Endothelial cell of umbilical vein (primary cell): ENCODE results near the gene PCDHGB2. TPM values are rescaled to one million over a fixed set of nuclear protein-coding genes. Genes with fewer than 3 reads are reported as not detected.
"Not testable (repeated sequence)": the region's sequence is repeated elsewhere in the genome, so short reads cannot be mapped to it uniquely, and the experiment has no call there.

Experiments used
- BruUV-seq: library from RNA; stranded (reverse); fragments of 400-500 nt; replicated peaks from 2 replicates; lab custom pipeline; 2021; lab: Mats Ljungman, UMichigan
- CTCF ChIA-PET: fragments of 300-600, 350-600 bp; sonication (Branson Sonifier 250); formaldehyde crosslinking; loops from one replicate; lab custom pipeline; 2021; ENCODE audit warnings: antibody characterized with exemption, inconsistent platforms; lab: Charles Lee
- POLR2A ChIA-PET: fragments of 300-600, 350-600 bp; sonication (Branson Sonifier 250); formaldehyde crosslinking; loops from one replicate; lab custom pipeline; 2021; ENCODE audit warnings: antibody characterized with exemption, inconsistent platforms; lab: Charles Lee
- DNase-seq: peaks from one replicate; pipeline ENCODE4 v3.0.0-alpha.2; 2011; ENCODE audit warnings: low read depth, low spot score
- FAIRE-seq: peaks from 2 replicates; lab custom pipeline; 2011; peaks lifted over from hg19 to GRCh38; lab: Jason Lieb, UNC
- H2AFZ ChIP-seq: 2 replicates; pipeline ENCODE4 v1.6.0; 2012; ENCODE audit warnings: low read depth, low read length, control low read depth, inconsistent platforms
- H3K27ac ChIP-seq: 2 replicates; pipeline ENCODE4 v1.5.1; 2011; ENCODE audit warnings: low read depth, mild to moderate bottlenecking, control low read depth, low read length, moderate library complexity; ENCODE audit not compliant: insufficient read depth
- H3K27me3 ChIP-seq, 2 experiments: 2 replicates each; pipeline versions ENCODE4 v1.6.0 to v1.6.1; 2011; ENCODE audit warnings: low read length in 2 of 2, mixed read lengths in 1 of 2; ENCODE audit not compliant: control insufficient read depth in 2 of 2, insufficient read depth in 2 of 2
- H3K36me3 ChIP-seq, 2 experiments: 2 replicates in 1 of 2; 3 replicates in 1 of 2; pipeline ENCODE4 v1.5.1; 2011; ENCODE audit warnings: low read length in 2 of 2, mild to moderate bottlenecking in 1 of 2, moderate library complexity in 1 of 2; ENCODE audit not compliant: control insufficient read depth in 2 of 2, insufficient read depth in 2 of 2; ENCODE audit errors: extremely low read depth in 1 of 2
- H3K4me1 ChIP-seq: 3 replicates; pipeline ENCODE4 v1.5.1; 2011; ENCODE audit warnings: mild to moderate bottlenecking, low read length; ENCODE audit not compliant: control insufficient read depth, insufficient read depth; ENCODE audit errors: extremely low read depth
- H3K4me2 ChIP-seq: 2 replicates; pipeline ENCODE4 v1.6.1; 2011; ENCODE audit warnings: low read length, control low read depth, mixed read lengths; ENCODE audit not compliant: insufficient read depth
- H3K4me3 ChIP-seq, 3 experiments: fragments of 200-600 bp in 1 of 3; sonication (generic), shearing (Covaris generic) in 1 of 3; replicated peaks in 1 of 3; 2 replicates each; pipeline ENCODE4 v1.5.1; 2011 to 2016; ENCODE audit warnings: control low read depth in 3 of 3, low read length in 3 of 3, mild to moderate bottlenecking in 2 of 3, inconsistent platforms in 1 of 3, low read depth in 1 of 3, moderate library complexity in 1 of 3; ENCODE audit not compliant: insufficient read depth in 1 of 3
- H3K79me2 ChIP-seq: 2 replicates; pipeline ENCODE4 v1.6.0; 2012; ENCODE audit warnings: low read length, inconsistent platforms; ENCODE audit not compliant: control insufficient read depth, insufficient read depth
- H3K9ac ChIP-seq: replicated peaks from 2 replicates; pipeline ENCODE3; 2011; ENCODE audit warnings: low read length, control low read depth; ENCODE audit not compliant: insufficient read depth; ENCODE audit errors: extremely low read depth
- H3K9me1 ChIP-seq: replicated peaks from 3 replicates; pipeline ENCODE4 v1.6.0; 2011; ENCODE audit warnings: mild to moderate bottlenecking, low read length; ENCODE audit not compliant: control insufficient read depth, insufficient read depth; ENCODE audit errors: extremely low read depth
- H3K9me3 ChIP-seq: replicated peaks from 2 replicates; pipeline ENCODE4 v1.5.1; 2012; ENCODE audit warnings: low read length, inconsistent platforms; ENCODE audit not compliant: control insufficient read depth, insufficient read depth
- H4K20me1 ChIP-seq: replicated peaks from 2 replicates; pipeline ENCODE3; 2011; ENCODE audit warnings: mild to moderate bottlenecking, low read length; ENCODE audit not compliant: control insufficient read depth, insufficient read depth; ENCODE audit errors: extremely low read depth
- EZH2 ChIP-seq: IDR thresholded peaks from 2 replicates; pipeline ENCODE4 v1.6.1; 2012; ENCODE audit warnings: borderline replicate concordance, low read depth, mild to moderate bottlenecking, moderate library complexity, low read length, inconsistent platforms; ENCODE audit not compliant: severe bottlenecking
- FOS ChIP-seq: IDR thresholded peaks from 2 replicates; pipeline ENCODE4 v1.6.1; 2011; ENCODE audit warnings: mild to moderate bottlenecking, low read length, moderate library complexity, borderline replicate concordance; ENCODE audit not compliant: insufficient read depth
- GATA2 ChIP-seq: IDR thresholded peaks from 2 replicates; pipeline ENCODE4 v1.7.0; 2011; ENCODE audit warnings: low read depth, mild to moderate bottlenecking, moderate library complexity, mixed read lengths, low read length; ENCODE audit not compliant: insufficient read length, insufficient read depth
- JUN ChIP-seq: IDR thresholded peaks from 2 replicates; pipeline ENCODE4 v1.6.1; 2011; ENCODE audit warnings: borderline replicate concordance, low read depth; ENCODE audit not compliant: insufficient read length, insufficient read depth
- MYC ChIP-seq: IDR thresholded peaks from one replicate; pipeline ENCODE4 v1.6.1; 2011; ENCODE audit warnings: mild to moderate bottlenecking, low read depth, low read length
- POLR2A ChIP-seq: IDR thresholded peaks from 2 replicates; pipeline ENCODE4 v1.6.1; 2012; ENCODE audit warnings: low read depth, mild to moderate bottlenecking, control low read depth, low read length
- POLR2AphosphoS5 ChIP-seq: IDR thresholded peaks from 2 replicates; pipeline ENCODE4 v1.6.1; 2012; ENCODE audit warnings: low read depth, mild to moderate bottlenecking, control low read depth, low read length, moderate library complexity; ENCODE audit not compliant: insufficient read depth
- dilution Hi-C: fragments of 300-500 bp; cut with MboI; formaldehyde crosslinking; loops from one replicate; pipeline ENCODE4 v1.15.0; 2019; ENCODE audit warnings: low sequenced_read_pairs; ENCODE audit not compliant: extremely low pct_ligation_motif_present
- intact Hi-C: fragments of 100-400 bp; cut with micrococcal nuclease; formaldehyde crosslinking; loops from one replicate; pipeline ENCODE4 v1.10.0; 2022
- polyA plus RNA-seq, 4 experiments: library from polyadenylated mRNA; depleted of rRNA in 3 of 4; stranded (reverse) in 3 of 4; unstranded in 1 of 4; fragments of >200 nt; gene quantifications; 2 replicates each; pipeline versions ENCODE4 v1.2.1 to v1.2.3, GENCODE V29; 2011 to 2012; ENCODE audit warnings: missing spikeins in 1 of 4
- total RNA-seq: library from RNA; stranded (reverse); gene quantifications from 2 replicates; pipeline ENCODE4 v1.2.3, GENCODE V29; 2021
- TF ChIP-seq, protein P1 (sequence below), 2 donors: IDR thresholded peaks; 1 replicate in 1 of 2; 2 replicates in 1 of 2; pipeline ENCODE4 v1.5.1; 2011; ENCODE audit warnings: low read length in 2 of 2, mild to moderate bottlenecking in 2 of 2, moderate library complexity in 2 of 2, control low read depth in 1 of 2, inconsistent platforms in 1 of 2, low read depth in 1 of 2; ENCODE audit not compliant: insufficient read depth in 1 of 2; ENCODE audit errors: extremely low read depth in 1 of 2
- TF ChIP-seq, protein P2 (sequence below): IDR thresholded peaks from 2 replicates; pipeline ENCODE4 v1.6.1; 2011; ENCODE audit not compliant: insufficient read depth, insufficient read length

The PCDHGB2 gene
- total and polyA plus RNA-seq, 2 donors (not counting 3 experiments of a cell fraction or from before 2014, with no cell fraction given): 1.1 to 2.9 TPM

DNA sequence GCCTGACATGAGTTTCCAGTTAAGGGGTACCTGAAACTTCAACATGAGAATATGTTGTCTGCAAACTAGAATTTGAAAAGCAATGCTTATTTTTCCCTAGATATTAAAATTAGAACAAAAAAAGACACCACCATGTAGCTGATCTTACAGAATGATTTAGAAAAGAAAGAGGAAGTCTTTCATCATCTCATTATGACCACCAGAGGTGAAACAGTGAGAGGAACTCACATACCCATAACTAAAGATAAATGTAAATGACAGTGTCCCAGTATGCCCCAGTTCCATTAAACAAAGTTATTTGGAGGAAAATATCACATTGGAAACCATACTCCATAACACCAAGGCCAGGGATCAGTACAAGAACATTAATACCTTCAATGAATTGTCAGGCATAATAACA lies 46.1 kb upstream of the PCDHGB2 start:
- peaks cover 0 to 3% of the 10 kb centered on the region in 2 experiments for H3K36me3 ChIP-seq
- POLR2A ChIA-PET: no interaction called here
- intact Hi-C loops: no loop called here
- H3K79me2 ChIP-seq: peaks cover 12% of the 10 kb centered on the region
- no peak overlapping the region for H3K4me2 ChIP-seq
- no peak overlapping the region for H3K9ac ChIP-seq
- CTCF ChIA-PET: interaction anchor here (2.0 kb wide), 1 partner anchor 17 kb away, joined by 4 read pairs; the partner anchor contains the start of gene PCDHGA1
- BruUV-seq: no TSS peak
- H3K27me3 ChIP-seq: no peaks in the 10 kb centered on the region
- peaks cover 3% of the 10 kb centered on the region for H3K9me3 ChIP-seq
- H3K4me3 ChIP-seq: no peak overlapping the region
- DNase-seq: no peak
- H3K27ac ChIP-seq: no peak overlapping the region
- dilution Hi-C loops: no loop called here
- TF ChIP-seq, protein P1, sequence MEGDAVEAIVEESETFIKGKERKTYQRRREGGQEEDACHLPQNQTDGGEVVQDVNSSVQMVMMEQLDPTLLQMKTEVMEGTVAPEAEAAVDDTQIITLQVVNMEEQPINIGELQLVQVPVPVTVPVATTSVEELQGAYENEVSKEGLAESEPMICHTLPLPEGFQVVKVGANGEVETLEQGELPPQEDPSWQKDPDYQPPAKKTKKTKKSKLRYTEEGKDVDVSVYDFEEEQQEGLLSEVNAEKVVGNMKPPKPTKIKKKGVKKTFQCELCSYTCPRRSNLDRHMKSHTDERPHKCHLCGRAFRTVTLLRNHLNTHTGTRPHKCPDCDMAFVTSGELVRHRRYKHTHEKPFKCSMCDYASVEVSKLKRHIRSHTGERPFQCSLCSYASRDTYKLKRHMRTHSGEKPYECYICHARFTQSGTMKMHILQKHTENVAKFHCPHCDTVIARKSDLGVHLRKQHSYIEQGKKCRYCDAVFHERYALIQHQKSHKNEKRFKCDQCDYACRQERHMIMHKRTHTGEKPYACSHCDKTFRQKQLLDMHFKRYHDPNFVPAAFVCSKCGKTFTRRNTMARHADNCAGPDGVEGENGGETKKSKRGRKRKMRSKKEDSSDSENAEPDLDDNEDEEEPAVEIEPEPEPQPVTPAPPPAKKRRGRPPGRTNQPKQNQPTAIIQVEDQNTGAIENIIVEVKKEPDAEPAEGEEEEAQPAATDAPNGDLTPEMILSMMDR (IDR thresholded peaks at IDR 0.05; ENCODE audit: extremely low read depth in 1 of 2, insufficient read depth in 1 of 2, low read depth in 1 of 2, low read length in 2 of 2): no peak
- TF ChIP-seq POLR2AphosphoS5 (no peak), EZH2 (no peak), GATA2 (no peak), MYC (no peak), FOS (no peak), POLR2A (no peak), JUN (no peak)
- TF ChIP-seq, protein P2, sequence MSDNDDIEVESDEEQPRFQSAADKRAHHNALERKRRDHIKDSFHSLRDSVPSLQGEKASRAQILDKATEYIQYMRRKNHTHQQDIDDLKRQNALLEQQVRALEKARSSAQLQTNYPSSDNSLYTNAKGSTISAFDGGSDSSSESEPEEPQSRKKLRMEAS: no peak
- H4K20me1 ChIP-seq: peaks cover 3% of the 10 kb centered on the region
- H3K4me1 ChIP-seq: no peaks in the 10 kb centered on the region
- no peak overlapping the region for H2AFZ ChIP-seq
- no peaks in the 10 kb centered on the region for H3K9me1 ChIP-seq
- no peak for FAIRE-seq

DNA sequence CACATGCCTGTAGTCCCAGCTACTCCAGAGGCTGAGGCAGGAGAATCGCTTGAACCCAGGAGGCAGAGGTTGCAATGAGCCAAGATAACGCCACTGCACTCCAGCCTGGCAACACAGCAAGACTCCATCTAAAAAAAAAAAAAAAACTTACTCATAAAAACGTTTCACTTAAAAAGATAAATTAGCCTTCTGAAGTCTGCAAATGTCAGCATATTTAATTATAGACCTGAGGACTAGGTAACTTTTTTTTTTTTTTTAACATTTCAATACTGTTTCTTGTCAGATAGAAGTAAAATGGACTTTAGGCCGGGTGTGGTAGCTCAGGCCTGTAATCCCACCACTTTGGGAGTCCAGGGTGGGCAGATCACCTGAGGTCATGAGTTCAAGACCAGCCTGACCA lies 42.8 kb upstream of the PCDHGB2 start:
- intact Hi-C loops, H3K4me3 ChIP-seq, H3K4me1 ChIP-seq, H3K9ac ChIP-seq, dilution Hi-C loops, BruUV-seq, H3K27me3 ChIP-seq, H3K4me2 ChIP-seq, FAIRE-seq, H3K27ac ChIP-seq, H3K9me1 ChIP-seq, POLR2A ChIA-PET, H2AFZ ChIP-seq, H4K20me1 ChIP-seq, DNase-seq: not testable (repeated sequence)
- Histone ChIP-seq H3K79me2 (peaks cover 24% of the 10 kb centered on the region), H3K36me3 (peaks cover 0 to 11% of the 10 kb centered on the region in 2 experiments), H3K9me3 (peaks cover 15% of the 10 kb centered on the region)
- CTCF ChIA-PET: interaction anchor here (1.5 kb wide), 1 partner anchor 13 kb away, joined by 4 read pairs; the partner anchor contains the start of gene PCDHGA1
